Stimulated activated CD8-positive, alpha-beta memory T cell treated with anti-CD3 and anti-CD28 coated beads, Interleukin-15, amount 100 ng/mL, for 48 hours (primary cell): ENCODE measurements around the gene TMEM183A.

Experiments used
- DNase-seq, 2 donors: peaks; one replicate each; pipeline ENCODE4 v3.0.0-alpha.2; 2020; ENCODE audit warnings: low read depth in 2 of 2

Gene TMEM183A

GRCh38 chr1:203028784-203029553 is 21.8 kb downstream of the TMEM183A start:
- no peak for DNase-seq

GRCh38 chr1:203031467-203031866 is 24.3 kb downstream of the TMEM183A start:
- no peak for DNase-seq

GRCh38 chr1:203033287-203033686 is 26.1 kb downstream of the TMEM183A start:
- no peak for DNase-seq

GRCh38 chr1:203033917-203034316 is 26.7 kb downstream of the TMEM183A start:
- DNase-seq = no peak

GRCh38 chr1:203034422-203035110 is 27.4 kb downstream of the TMEM183A start:
- no peak for DNase-seq

GRCh38 chr1:203035111-203036000 is 28.2 kb downstream of the TMEM183A start:
- DNase-seq = no peak

GRCh38 chr1:203036135-203036534 is 29.0 kb downstream of the TMEM183A start:
- DNase-seq = no peak

- DNase-seq = no peak
These were observed 29.4 kb downstream of the TMEM183A start for GRCh38 chr1:203036537-203036936.

GRCh38 chr1:203037509-203038190 is 30.5 kb downstream of the TMEM183A start:
- no peak for DNase-seq

GRCh38 chr1:203038217-203038741 is 31.1 kb downstream of the TMEM183A start:
- no peak for DNase-seq

- DNase-seq = peak; percentile 16 to 32
These were observed 31.9 kb downstream of the TMEM183A start for GRCh38 chr1:203038891-203039608.

- DNase-seq = no peak
These were observed 32.7 kb downstream of the TMEM183A start for GRCh38 chr1:203039609-203040512.

- no peak for DNase-seq
These were observed 33.5 kb downstream of the TMEM183A start for GRCh38 chr1:203040513-203041275.

GRCh38 chr1:203041351-203041932 is 34.3 kb downstream of the TMEM183A start:
- no peak for DNase-seq

GRCh38 chr1:203043830-203044545 is 36.8 kb downstream of the TMEM183A start:
- no peak for DNase-seq

GRCh38 chr1:203044546-203045250 is 37.5 kb downstream of the TMEM183A start:
- no peak for DNase-seq

GRCh38 chr1:203045336-203045735 is 38.2 kb downstream of the TMEM183A start:
- no peak for DNase-seq
